Mucosa of rectum (tissue), 2 donors: Measurements from ENCODE around the gene LEMD3.

Experiments
- H3K27ac ChIP-seq, 2 donors: one replicate each; pipeline ENCODE4 v1.7.0; 2013; ENCODE audit warnings: inconsistent platforms in 2 of 2, low read depth in 2 of 2, low read length in 2 of 2
- H3K27me3 ChIP-seq, 2 donors: one replicate each; pipeline ENCODE4 v1.7.0; 2013; ENCODE audit warnings: low read length in 2 of 2; ENCODE audit not compliant: control insufficient read depth in 2 of 2, insufficient read depth in 2 of 2
- H3K36me3 ChIP-seq, 2 donors: one replicate each; pipeline ENCODE4 v1.7.0; 2013; ENCODE audit warnings: low read length in 2 of 2; ENCODE audit not compliant: control insufficient read depth in 2 of 2, insufficient read depth in 2 of 2
- H3K4me1 ChIP-seq, 2 donors: one replicate each; pipeline ENCODE4 v1.7.0; 2013; ENCODE audit warnings: low read length in 2 of 2, mild to moderate bottlenecking in 1 of 2; ENCODE audit not compliant: control insufficient read depth in 2 of 2, insufficient read depth in 2 of 2
- H3K4me3 ChIP-seq, 2 donors: one replicate each; pipeline ENCODE4 v1.7.0; 2013; ENCODE audit warnings: low read length in 2 of 2
- H3K9ac ChIP-seq, 2 donors: one replicate each; pipeline ENCODE4 v1.7.0; 2013; ENCODE audit warnings: low read length in 2 of 2, low read depth in 1 of 2, mild to moderate bottlenecking in 1 of 2
- H3K9me3 ChIP-seq, 2 donors: one replicate each; pipeline ENCODE4 v1.7.0; 2013; ENCODE audit warnings: low read length in 2 of 2; ENCODE audit not compliant: control insufficient read depth in 2 of 2
- donor health status: healthy.
- donor health status: Normal muscosa, but diverticular disease.

Gene LEMD3

DNA sequence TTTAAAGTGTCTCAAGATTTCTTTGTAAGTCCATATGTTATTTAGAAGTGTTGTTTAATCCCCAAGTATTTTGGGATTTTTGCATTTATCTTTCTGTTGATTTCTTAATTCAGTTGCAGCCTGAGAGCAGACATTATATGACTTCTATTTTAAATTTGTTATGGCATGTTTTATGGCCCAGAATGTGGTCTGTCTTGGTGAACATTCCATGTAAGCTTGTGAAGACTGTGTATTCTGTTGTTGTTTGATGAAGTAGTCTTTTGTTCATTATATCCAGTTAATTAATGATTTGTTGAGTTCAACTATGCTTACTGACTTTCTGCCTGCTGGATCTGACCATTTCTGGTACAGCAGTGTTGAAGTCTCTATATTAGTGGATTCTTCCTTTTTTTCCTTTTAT, 34.0 kb downstream of the LEMD3 start:
- Histone ChIP-seq H3K4me1 (no peaks in the 10 kb centered on the region), H3K4me3 (no peak overlapping the region), H3K27ac (no peak overlapping the region), H3K9ac (no peak overlapping the region), H3K9me3 (no peaks in the 10 kb centered on the region), H3K36me3 (no peaks in the 10 kb centered on the region), H3K27me3 (no peaks in the 10 kb centered on the region)

DNA sequence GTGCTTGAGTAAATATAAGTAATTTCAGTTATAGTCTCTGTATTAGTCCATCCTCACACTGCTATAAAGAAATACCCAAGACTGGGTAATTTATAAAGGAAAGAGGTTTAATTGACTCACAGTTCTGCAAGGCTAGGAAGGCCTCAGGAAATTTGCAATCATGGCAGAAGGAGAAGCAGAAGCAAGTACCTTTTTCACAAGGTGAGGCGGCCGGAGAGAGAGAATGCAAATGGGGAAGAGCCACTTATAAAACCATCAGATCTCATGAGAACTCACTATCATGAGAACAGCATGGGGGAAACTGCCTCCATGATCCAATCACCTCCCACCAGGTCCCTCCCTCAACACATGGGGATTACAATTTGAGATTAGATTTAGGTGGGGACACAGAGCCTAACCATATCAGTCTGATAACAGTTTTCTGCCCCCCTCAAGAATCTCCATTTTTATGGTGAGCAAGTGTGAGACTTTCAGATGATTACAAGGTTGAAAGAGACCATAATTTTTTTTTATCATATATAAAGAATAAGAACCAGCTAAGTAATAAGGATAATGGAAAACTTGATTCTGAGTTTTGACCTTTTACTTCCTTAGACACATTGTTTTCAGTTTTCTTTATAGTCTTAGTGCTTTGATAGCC, 35.6 kb downstream of the LEMD3 start:
- Histone ChIP-seq H3K9me3 (no peaks in the 10 kb centered on the region), H3K27ac (no peak overlapping the region), H3K36me3 (no peaks in the 10 kb centered on the region), H3K9ac (no peak overlapping the region), H3K4me3 (no peak overlapping the region), H3K4me1 (peaks cover 0 to 4% of the 10 kb centered on the region in 2 donors), H3K27me3 (no peaks in the 10 kb centered on the region)

DNA sequence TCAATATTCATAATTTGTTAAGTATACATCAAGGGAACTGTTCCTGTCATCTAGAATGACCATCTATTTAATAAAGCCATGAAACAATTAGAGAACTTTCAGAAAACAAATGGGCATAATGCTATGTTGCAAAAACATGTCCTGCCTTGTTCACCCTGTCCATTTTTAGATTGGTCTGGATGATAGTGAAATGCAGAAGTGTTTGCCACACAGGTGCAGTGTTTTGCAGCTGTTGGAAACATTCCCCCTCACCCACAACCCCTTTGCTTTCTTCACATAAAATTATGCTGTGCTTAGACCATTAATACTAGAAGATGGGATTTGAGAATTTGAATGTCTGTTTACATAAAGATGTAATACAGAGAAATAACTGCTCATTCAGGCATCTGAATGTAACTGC, 36.5 kb downstream of the LEMD3 start:
- H3K9ac ChIP-seq, result no peak overlapping the region
- H3K9me3 ChIP-seq, result no peaks in the 10 kb centered on the region
- peaks cover 0 to 4% of the 10 kb centered on the region in 2 donors for H3K4me1 ChIP-seq
- H3K36me3 ChIP-seq, result no peaks in the 10 kb centered on the region
- H3K27me3 ChIP-seq, result no peaks in the 10 kb centered on the region
- no peak overlapping the region for H3K4me3 ChIP-seq
- H3K27ac ChIP-seq, result no peak overlapping the region

DNA sequence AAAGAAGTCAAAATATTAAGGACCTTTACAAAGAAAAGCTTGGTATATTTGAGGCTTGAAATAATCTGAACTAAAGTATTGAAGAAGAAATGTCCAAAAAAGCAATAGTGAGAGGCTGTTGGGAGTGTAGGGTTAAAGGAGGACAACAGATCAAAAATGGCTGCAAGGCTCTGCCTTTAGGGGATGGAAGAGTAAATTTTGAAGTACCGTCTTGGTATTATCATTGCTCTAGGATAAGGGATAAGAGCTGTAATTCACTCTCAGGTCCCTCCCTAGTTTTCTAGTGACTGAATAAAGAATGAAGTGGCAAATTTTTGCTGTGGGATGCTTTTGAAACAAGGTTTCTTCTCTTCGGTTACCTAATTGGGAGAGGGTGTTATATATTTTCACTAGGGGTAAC, 38.7 kb downstream of the LEMD3 start:
- peaks cover 0 to 4% of the 10 kb centered on the region in 2 donors for H3K4me1 ChIP-seq

DNA sequence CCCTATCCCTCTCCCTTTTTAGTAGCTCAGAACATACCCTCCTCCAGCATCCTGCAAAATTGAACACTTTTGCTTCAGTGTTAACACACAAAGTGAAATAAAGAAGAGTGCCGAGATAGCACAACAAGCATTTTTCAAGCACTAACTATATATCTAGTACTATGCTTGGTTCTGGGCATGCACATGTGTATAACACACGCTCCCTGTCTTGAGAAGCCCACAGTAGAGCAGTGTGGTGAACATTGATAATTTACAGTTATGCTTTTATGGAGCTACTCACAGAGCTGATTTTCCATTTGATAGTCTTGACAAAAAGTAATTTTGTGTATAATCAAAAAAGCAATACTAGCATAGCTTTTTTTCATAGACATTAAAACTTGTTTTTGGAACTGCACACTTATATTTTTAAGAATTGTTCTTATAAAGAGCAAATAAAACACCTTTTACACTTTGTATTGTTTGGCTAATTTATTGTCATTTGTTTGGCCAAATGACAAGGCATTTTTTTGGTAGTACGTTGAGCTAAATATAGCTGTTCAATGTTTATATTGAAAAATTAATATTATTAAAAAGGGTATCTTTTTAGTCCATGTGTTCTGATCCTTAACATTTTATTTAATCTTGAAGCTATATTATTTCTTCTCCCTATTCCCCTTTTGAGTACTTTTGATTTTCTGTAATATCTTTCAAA, 39.7 kb downstream of the LEMD3 start:
- Histone ChIP-seq H3K27ac (no peak overlapping the region), H3K36me3 (peaks cover 0 to 2% of the 10 kb centered on the region in 2 donors), H3K9ac (no peak overlapping the region), H3K9me3 (no peaks in the 10 kb centered on the region), H3K4me1 (peaks cover 0 to 4% of the 10 kb centered on the region in 2 donors), H3K4me3 (no peak overlapping the region), H3K27me3 (no peaks in the 10 kb centered on the region)

More for the DNA sequence above, 38.7 kb downstream of the LEMD3 start:
- Histone ChIP-seq H3K4me3 (no peak overlapping the region), H3K36me3 (peaks cover 0 to 2% of the 10 kb centered on the region in 2 donors), H3K9ac (no peak overlapping the region), H3K9me3 (no peaks in the 10 kb centered on the region), H3K27me3 (no peaks in the 10 kb centered on the region), H3K27ac (no peak overlapping the region)

DNA sequence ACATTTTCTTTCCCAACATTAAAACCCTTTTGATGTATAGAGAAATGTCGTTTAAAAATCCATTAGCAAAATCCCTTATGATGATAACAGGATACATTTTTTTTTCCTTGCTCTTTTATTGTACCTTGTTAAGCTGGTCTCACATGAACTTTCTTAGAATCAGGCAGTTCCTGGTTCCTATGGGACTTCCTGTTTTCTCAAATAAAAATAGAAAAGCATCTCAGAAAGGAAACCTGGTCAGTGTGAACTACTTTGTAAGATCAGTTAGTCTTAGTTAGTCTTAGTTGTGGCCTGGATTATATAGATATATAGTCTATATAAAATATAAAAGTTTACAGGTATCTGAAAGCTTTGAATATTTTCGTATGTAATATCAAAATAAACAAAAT, 40.3 kb downstream of the LEMD3 start:
- Histone ChIP-seq H3K9ac (no peak overlapping the region), H3K4me1 (peaks cover 0 to 4% of the 10 kb centered on the region in 2 donors), H3K9me3 (no peaks in the 10 kb centered on the region), H3K27me3 (no peaks in the 10 kb centered on the region), H3K4me3 (no peak overlapping the region), H3K27ac (no peak overlapping the region), H3K36me3 (peaks cover 0 to 2% of the 10 kb centered on the region in 2 donors)

DNA sequence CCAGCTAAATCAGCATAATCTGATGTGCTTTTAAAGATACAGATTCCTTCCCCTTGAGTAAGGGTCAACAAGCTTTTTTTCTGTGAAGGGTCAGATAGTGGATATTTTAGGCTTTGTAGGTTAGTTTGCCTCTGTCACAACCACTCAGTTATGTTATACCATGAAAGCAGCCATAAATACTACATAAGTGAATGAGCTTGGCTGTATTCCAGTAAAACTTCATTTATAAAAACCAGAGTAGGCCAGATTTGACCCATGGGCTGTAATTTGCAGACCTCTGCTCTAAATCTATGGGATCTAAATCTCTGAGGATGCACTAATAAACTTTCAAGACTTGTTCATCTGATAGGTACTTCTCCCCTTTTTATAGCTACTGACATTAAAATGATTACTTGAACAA, 47.7 kb downstream of the LEMD3 start:
- H3K27ac ChIP-seq, result no peak overlapping the region
- H3K9me3 ChIP-seq, result peaks cover 2 to 6% of the 10 kb centered on the region in 2 donors
- H3K4me3 ChIP-seq, result no peak overlapping the region

DNA sequence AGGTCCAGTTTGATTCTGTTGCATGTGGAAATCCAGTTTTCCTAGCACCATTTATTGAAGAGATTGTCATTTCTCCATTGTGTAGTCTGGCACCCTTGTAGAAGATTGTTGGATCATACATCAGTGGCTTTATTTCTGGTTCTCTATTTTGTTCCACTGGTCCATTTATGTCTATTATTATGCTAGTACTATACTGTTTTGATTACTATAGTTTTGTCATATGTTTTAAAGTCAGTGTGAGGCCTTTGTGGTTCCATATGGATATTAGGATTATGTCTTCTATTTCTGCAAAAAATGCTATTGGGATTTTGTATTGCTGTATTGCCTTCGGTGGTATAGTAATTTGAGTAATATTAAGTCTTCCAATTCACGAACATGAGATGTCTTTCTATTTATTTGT, 51.4 kb downstream of the LEMD3 start:
- H3K9me3 ChIP-seq, result peaks cover 2 to 6% of the 10 kb centered on the region in 2 donors

More for the DNA sequence above, 47.7 kb downstream of the LEMD3 start:
- no peaks in the 10 kb centered on the region for H3K27me3 ChIP-seq
- peaks cover 16 to 20% of the 10 kb centered on the region in 2 donors for H3K36me3 ChIP-seq
- H3K9ac ChIP-seq, result no peak overlapping the region
- H3K4me1 ChIP-seq, result no peaks in the 10 kb centered on the region

DNA sequence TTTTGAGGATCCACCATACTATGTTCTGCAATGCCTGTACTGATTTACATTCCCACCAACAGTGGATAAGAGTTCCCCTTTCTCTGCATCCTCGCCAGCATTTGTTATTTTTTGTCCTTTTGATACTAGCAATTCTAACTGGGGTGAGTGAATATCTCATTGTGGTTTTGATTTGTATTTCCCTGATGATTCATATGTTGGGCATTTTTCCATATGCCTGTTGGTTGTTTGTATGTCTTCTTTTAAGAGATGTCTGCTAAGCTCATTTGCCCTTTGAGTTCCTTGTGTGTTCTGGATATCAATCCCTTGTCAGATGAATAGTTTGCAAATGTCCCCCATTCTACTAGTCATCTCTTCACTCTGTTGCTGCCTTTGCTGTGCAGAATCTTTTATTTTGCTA, 60.1 kb downstream of the LEMD3 start:
- H3K4me1 ChIP-seq, result no peaks in the 10 kb centered on the region
- H3K27ac ChIP-seq, result no peak overlapping the region
- no peak overlapping the region for H3K4me3 ChIP-seq
- peaks cover 0 to 3% of the 10 kb centered on the region in 2 donors for H3K9me3 ChIP-seq
- H3K36me3 ChIP-seq, result no peaks in the 10 kb centered on the region
- H3K9ac ChIP-seq, result no peak overlapping the region
- H3K27me3 ChIP-seq, result no peaks in the 10 kb centered on the region

More for the DNA sequence above, 51.4 kb downstream of the LEMD3 start:
- Histone ChIP-seq H3K36me3 (peaks cover 16 to 20% of the 10 kb centered on the region in 2 donors), H3K9ac (no peak overlapping the region), H3K27me3 (no peaks in the 10 kb centered on the region), H3K4me1 (no peaks in the 10 kb centered on the region), H3K27ac (no peak overlapping the region), H3K4me3 (no peak overlapping the region)

DNA sequence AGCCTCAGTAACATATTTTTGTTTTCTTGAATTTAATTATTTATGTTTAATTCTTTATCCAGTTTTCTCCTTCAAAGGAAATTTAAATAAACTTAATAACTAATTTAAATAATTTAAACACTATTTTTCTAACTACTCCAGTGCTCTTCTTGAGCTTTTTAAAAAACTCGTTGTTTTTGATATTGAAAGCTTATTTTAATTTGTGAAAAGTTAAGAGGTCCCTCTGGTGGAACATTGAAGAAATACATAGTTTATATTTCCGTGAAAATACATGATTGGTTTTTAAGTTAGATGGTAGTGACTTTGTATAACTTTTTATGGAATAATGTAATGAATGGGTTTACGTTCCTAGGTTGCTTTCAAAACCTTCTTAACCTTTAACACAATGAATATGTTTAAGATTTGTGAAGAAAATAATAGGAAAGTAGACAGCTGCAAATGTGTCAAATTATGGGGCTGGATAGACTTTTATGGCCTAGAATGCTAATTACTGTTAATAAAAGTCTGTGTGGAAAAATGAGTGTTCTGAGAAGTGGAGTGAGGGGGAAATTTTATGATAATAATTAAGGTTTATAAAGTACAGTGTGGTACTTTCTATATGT, 63.2 kb downstream of the LEMD3 start:
- H3K9me3 ChIP-seq, result peaks cover 0 to 3% of the 10 kb centered on the region in 2 donors
- no peak overlapping the region for H3K9ac ChIP-seq
- H3K4me3 ChIP-seq, result no peak overlapping the region
- no peaks in the 10 kb centered on the region for H3K27me3 ChIP-seq
- H3K4me1 ChIP-seq, result no peaks in the 10 kb centered on the region
- no peak overlapping the region for H3K27ac ChIP-seq
- H3K36me3 ChIP-seq, result no peaks in the 10 kb centered on the region
